ENCODE data around the gene PSMB10. TPM values are rescaled to one million over a fixed set of nuclear protein-coding genes. Genes with fewer than 3 reads are reported as not detected.
A peak's percentile ranks its signal among the peaks of the same experiment; 100 is the strongest.

The PSMB10 gene
- total RNA-seq, 4 donors from 2014 or later: 22.9 to 39.7 (median 32.5) TPM

DNA sequence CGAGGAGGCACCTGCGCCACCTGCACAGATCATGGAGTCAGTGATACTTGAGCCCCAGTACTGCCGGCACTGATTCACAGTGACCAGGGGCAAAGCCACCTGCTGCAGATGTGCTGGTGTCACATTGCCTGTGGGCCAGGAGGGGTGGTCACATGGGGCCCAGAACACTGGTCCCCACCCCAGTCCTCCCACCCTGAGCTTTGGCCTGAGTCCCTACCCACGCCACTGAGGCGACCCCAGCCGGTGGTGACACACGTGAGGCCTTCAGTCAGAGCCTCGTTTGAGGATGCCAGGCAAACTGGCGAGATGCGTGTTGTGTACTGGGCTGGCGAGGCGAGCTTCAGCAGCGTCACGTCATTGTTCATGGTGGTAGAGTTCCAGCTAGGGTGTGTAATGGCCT is 6.5 kb downstream of the PSMB10 start:
- no peak for TF ChIP-seq POLR2A (IDR thresholded peaks at IDR 0.05)
- TF ChIP-seq CTCF (IDR thresholded peaks at IDR 0.05): no peak
- DNase-seq: no peak
- peaks cover 9 to 21% of the 10 kb centered on the region in 2 donors for H3K4me1 ChIP-seq
- peaks cover 6 to 13% of the 10 kb centered on the region in 2 donors for H3K36me3 ChIP-seq
- H3K27me3 ChIP-seq: no peaks in the 10 kb centered on the region
- H3K4me3 ChIP-seq (replicated peaks in 1 of 3): no peak overlapping the region
- H3K9me3 ChIP-seq: no peaks in the 10 kb centered on the region
- WGBS, 2 donors: 96 to 98% methylated on average over 5 to 13 of the region's 14 CpGs
- no peak overlapping the region for H3K27ac ChIP-seq
- intact Hi-C loops (cut with DNase I): loop anchor here (10.0 kb wide), 1 partner anchor 265 kb away; the partner anchor contains the start of genes ACD, C16orf86, ENKD1 and PARD6A

DNA sequence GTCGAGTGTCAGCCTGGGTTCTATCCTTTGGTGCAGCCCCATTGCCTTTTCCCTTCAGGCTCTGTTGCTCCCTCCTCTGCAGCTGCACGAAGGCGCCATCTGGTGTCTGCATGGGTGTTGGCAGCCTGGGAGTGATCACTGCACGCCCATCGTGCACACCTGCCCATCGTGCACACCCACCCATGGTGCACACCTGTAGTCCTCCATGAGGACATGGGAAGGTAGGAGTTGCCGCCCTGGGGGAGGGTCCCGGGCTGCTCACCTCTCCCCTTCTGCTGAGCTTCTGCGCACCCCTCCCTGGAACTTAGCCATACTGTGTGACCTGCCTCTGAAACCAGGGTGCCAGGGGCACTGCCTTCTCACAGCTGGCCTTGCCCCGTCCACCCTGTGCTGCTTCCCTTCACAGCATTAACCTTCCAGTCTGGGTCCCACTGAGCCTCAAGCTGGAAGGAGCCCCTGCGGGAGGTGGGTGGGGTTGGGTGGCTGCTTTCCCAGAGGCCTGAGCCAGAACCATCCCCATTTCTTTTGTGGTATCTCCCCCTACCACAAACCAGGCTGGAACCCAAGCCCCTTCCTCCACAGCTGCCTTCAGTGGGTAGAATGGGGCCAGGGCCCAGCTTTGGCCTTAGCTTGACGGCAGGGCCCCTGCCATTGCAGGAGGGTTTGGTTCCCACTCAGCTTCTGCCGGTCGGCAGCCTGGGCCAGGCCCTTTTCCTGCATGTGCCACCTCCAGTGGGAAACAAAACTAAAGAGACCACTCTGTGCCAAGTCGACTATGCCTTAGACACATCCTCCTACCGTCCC is 7.9 kb downstream of the PSMB10 start:
- Histone ChIP-seq H3K27ac (no peak overlapping the region), H3K4me3 (replicated peaks in 1 of 3) (no peak overlapping the region), H3K36me3 (peaks cover 6 to 13% of the 10 kb centered on the region in 2 donors), H3K27me3 (no peaks in the 10 kb centered on the region), H3K4me1 (peaks cover 9 to 31% of the 10 kb centered on the region in 2 donors), H3K9me3 (no peaks in the 10 kb centered on the region)
- WGBS, 2 donors: 54 to 65% methylated on average over 9 to 16 of the region's 16 CpGs
- intact Hi-C loops (cut with DNase I): loop anchor here (5.0 kb wide), 2 partner anchors 46 to 111 kb away; partner anchors contain the start of gene NRN1L
- TF ChIP-seq POLR2A (IDR thresholded peaks at IDR 0.05): no peak
- TF ChIP-seq CTCF (IDR thresholded peaks at IDR 0.05): peak; percentile 34 to 89 (median 86)
- DNase-seq: peak; percentile 71 to 78

GRCh38 chr16:67928147-67928546 is 8.5 kb downstream of the PSMB10 start:
- DNase-seq: no peak
- H3K9me3 ChIP-seq: no peaks in the 10 kb centered on the region
- intact Hi-C loops (cut with DNase I): loop anchor here (5.0 kb wide), 2 partner anchors 46 to 111 kb away; partner anchors contain the start of gene NRN1L
- no peaks in the 10 kb centered on the region for H3K27me3 ChIP-seq
- 89 to 100% methylated on average over 1 to 7 of the region's 7 CpGs for WGBS, 2 donors
- H3K4me3 ChIP-seq (replicated peaks in 1 of 3): no peak overlapping the region
- TF ChIP-seq CTCF (IDR thresholded peaks at IDR 0.05) (no peak), POLR2A (IDR thresholded peaks at IDR 0.05) (no peak)
- peaks cover 6 to 13% of the 10 kb centered on the region in 2 donors for H3K36me3 ChIP-seq
- no peak overlapping the region for H3K27ac ChIP-seq
- peaks cover 15 to 37% of the 10 kb centered on the region in 2 donors for H3K4me1 ChIP-seq

DNA sequence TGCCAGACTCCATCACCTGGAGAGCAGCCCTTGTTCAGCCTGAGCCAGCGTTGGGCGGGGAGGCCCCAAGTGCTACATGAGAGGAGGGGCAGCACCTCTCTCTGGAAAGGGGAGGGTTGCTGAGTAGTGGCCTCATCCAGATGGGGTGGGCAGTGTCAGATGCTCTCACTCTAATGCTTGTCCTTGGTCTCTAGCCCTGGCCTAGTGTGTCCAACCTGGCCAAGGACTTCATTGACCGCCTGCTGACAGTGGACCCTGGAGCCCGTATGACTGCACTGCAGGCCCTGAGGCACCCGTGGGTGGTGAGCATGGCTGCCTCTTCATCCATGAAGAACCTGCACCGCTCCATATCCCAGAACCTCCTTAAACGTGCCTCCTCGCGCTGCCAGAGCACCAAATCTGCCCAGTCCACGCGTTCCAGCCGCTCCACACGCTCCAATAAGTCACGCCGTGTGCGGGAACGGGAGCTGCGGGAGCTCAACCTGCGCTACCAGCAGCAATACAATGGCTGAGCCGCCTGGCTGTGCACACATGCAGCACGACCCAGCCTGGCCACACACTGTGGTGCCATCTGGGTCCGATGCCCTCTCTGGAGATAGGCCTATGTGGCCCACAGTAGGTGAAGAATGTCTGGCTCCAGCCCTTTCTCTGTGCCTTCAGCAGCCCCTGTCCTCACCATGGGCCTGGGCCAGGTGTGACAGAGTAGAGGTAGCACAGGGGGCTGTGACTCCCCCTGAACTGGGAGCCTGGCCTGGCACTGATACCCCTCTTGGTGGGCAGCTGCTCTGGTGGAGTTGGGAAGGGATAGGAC is 9.3 kb downstream of the PSMB10 start:
- no peak for DNase-seq
- intact Hi-C loops (cut with DNase I): loop anchor here (5.0 kb wide), 2 partner anchors 45 to 110 kb away; partner anchors contain the start of gene NRN1L
- no peak for TF ChIP-seq CTCF (IDR thresholded peaks at IDR 0.05)
- TF ChIP-seq POLR2A (IDR thresholded peaks at IDR 0.05): no peak
- Histone ChIP-seq H3K27ac (no peak overlapping the region), H3K4me1 (peaks cover 21 to 45% of the 10 kb centered on the region in 2 donors), H3K9me3 (no peaks in the 10 kb centered on the region), H3K27me3 (no peaks in the 10 kb centered on the region), H3K36me3 (peaks cover 6 to 13% of the 10 kb centered on the region in 2 donors), H3K4me3 (replicated peaks in 1 of 3) (no peak overlapping the region)
- 91 to 93% methylated on average over 20 to 22 of the region's 22 CpGs for WGBS, 2 donors
